Measurements from ENCODE around the gene PARN. TPM values are rescaled to one million over a fixed set of nuclear protein-coding genes. Genes with fewer than 3 reads are reported as not detected.

Gene PARN
- total and polyA plus RNA-seq, 9 of the 15 experiments (the other 6 are each of a cell fraction or from before 2014, with no cell fraction given) = 9.6 to 51.3 (median 40.4) TPM

DNA sequence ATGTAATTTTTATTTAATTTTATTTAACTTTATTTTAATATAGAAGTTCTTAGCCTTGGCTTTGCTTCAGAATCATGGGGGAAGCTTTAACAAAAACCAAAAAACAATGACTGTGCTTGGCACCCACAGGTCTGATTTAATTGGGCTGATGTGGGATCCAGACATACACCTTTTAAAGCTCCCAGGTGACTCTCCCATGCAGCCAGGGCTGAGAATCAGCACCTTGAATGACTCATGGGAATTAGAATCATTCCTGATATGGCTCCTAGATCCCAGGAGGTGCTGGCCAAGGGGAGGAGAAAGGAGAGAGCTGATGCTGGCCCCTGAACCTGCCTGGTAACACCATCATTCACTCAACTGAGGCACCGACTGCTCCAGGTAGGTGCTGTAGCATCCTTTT is 240.7 kb downstream of the PARN start:
- H3K4me2 ChIP-seq (ENCODE audit: insufficient read depth, low read length) = no peak overlapping the region
- H3K4me3 ChIP-seq = no peak overlapping the region
- H3K9ac ChIP-seq (ENCODE audit: insufficient read depth in 1 of 2, low read depth in 2 of 2, low read length in 2 of 2) = no peak overlapping the region
- CTCF ChIA-PET (ENCODE audit: low intra/inter-chr PET ratio) = no interaction called here
- H3K79me2 ChIP-seq (ENCODE audit: control insufficient read depth, insufficient read depth, low read length) = no peaks in the 10 kb centered on the region
- POLR2A ChIA-PET = interaction anchor here (0.7 to 1.1 kb wide), 2 partner anchors 10 to 25 kb away, joined by 3 to 4 read pairs; no protein-coding TSS in a partner anchor
- no peaks in the 10 kb centered on the region for H3K9me1 ChIP-seq (ENCODE audit: control insufficient read depth, insufficient read depth, low read length)
- H2AFZ ChIP-seq (ENCODE audit: low read depth, low read length) = no peak overlapping the region
- H3K27me3 ChIP-seq (ENCODE audit: control insufficient read depth in 2 of 2, insufficient read depth in 2 of 2, low read length in 2 of 2) = peaks cover 2 to 28% of the 10 kb centered on the region in 2 experiments; a peak in 4 of 5 replicates
- intact Hi-C loops (cut with micrococcal nuclease) = no loop called here
- no peaks in the 10 kb centered on the region for H3K9me3 ChIP-seq (replicated peaks; ENCODE audit: control insufficient read depth, insufficient read depth, low read depth, low read length)
- no peak for DNase-seq (ENCODE audit: extremely low read depth in 1 of 4, low spot score in 3 of 4)
- no peak for ATAC-seq
- H3K36me3 ChIP-seq (ENCODE audit: control insufficient read depth, insufficient read depth, low read length) = no peaks in the 10 kb centered on the region
- WGBS (ENCODE audit: insufficient coverage, low coverage, missing lambda C conversion rate) = 0% methylated on average over 1 of the region's 1 CpG
- H3K4me1 ChIP-seq (replicated peaks in 1 of 2; ENCODE audit: control insufficient read depth in 2 of 2, insufficient read depth in 2 of 2, low read length in 2 of 2) = no peaks in the 10 kb centered on the region
- no peak for FAIRE-seq
- BruUV-seq (replicated peaks) = no TSS peak
- TF ChIP-seq, protein P1, sequence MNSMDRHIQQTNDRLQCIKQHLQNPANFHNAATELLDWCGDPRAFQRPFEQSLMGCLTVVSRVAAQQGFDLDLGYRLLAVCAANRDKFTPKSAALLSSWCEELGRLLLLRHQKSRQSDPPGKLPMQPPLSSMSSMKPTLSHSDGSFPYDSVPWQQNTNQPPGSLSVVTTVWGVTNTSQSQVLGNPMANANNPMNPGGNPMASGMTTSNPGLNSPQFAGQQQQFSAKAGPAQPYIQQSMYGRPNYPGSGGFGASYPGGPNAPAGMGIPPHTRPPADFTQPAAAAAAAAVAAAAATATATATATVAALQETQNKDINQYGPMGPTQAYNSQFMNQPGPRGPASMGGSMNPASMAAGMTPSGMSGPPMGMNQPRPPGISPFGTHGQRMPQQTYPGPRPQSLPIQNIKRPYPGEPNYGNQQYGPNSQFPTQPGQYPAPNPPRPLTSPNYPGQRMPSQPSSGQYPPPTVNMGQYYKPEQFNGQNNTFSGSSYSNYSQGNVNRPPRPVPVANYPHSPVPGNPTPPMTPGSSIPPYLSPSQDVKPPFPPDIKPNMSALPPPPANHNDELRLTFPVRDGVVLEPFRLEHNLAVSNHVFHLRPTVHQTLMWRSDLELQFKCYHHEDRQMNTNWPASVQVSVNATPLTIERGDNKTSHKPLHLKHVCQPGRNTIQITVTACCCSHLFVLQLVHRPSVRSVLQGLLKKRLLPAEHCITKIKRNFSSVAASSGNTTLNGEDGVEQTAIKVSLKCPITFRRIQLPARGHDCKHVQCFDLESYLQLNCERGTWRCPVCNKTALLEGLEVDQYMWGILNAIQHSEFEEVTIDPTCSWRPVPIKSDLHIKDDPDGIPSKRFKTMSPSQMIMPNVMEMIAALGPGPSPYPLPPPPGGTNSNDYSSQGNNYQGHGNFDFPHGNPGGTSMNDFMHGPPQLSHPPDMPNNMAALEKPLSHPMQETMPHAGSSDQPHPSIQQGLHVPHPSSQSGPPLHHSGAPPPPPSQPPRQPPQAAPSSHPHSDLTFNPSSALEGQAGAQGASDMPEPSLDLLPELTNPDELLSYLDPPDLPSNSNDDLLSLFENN (IDR thresholded peaks at IDR 0.05; ENCODE audit: low read depth in 2 of 2, low read length in 2 of 2) = no peak
- no peak for TF ChIP-seq PREB (CRISPR knock-in tag; IDR thresholded peaks at IDR 0.05)
- TF ChIP-seq NR2C1 (IDR thresholded peaks at IDR 0.05) = no peak
- TF ChIP-seq NR2C1 (tag; IDR thresholded peaks at IDR 0.05) = no peak
- no peak for TF ChIP-seq ELF2 (CRISPR knock-in tag; IDR thresholded peaks at IDR 0.05)
- TF ChIP-seq MCM5 (IDR thresholded peaks at IDR 0.05; ENCODE audit: low read depth) = no peak
- TF ChIP-seq CTBP1 (IDR thresholded peaks at IDR 0.05; ENCODE audit: borderline replicate concordance) = no peak
- TF ChIP-seq HDAC3 (IDR thresholded peaks at IDR 0.05; ENCODE audit: borderline replicate concordance, partially characterized antibody) = no peak
- no peak for TF ChIP-seq ZNF354B (CRISPR knock-in tag; IDR thresholded peaks at IDR 0.05)
- TF ChIP-seq BRF2 (IDR thresholded peaks at IDR 0.05; ENCODE audit: borderline replicate concordance, insufficient read depth, insufficient read length) = no peak
- no peak for TF ChIP-seq BRF1 (IDR thresholded peaks at IDR 0.05; ENCODE audit: borderline replicate concordance, extremely low read depth, insufficient read length)
- TF ChIP-seq ZNF444 (CRISPR knock-in tag; IDR thresholded peaks at IDR 0.05) = no peak
- no peak for TF ChIP-seq ZNF3 (CRISPR knock-in tag; IDR thresholded peaks at IDR 0.05)
- no peak for TF ChIP-seq ZNF263 (CRISPR knock-in tag; IDR thresholded peaks at IDR 0.05; ENCODE audit: borderline replicate concordance)
- TF ChIP-seq ZSCAN29 (IDR thresholded peaks at IDR 0.05) = no peak
- TF ChIP-seq, protein P2, sequence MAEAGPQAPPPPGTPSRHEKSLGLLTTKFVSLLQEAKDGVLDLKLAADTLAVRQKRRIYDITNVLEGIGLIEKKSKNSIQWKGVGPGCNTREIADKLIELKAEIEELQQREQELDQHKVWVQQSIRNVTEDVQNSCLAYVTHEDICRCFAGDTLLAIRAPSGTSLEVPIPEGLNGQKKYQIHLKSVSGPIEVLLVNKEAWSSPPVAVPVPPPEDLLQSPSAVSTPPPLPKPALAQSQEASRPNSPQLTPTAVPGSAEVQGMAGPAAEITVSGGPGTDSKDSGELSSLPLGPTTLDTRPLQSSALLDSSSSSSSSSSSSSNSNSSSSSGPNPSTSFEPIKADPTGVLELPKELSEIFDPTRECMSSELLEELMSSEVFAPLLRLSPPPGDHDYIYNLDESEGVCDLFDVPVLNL (CRISPR knock-in tag; IDR thresholded peaks at IDR 0.05; ENCODE audit: low read depth) = no peak
- no peaks in the 10 kb centered on the region; the same call in 1 of the 2 replicates for H4K20me1 ChIP-seq (replicated peaks; ENCODE audit: control insufficient read depth, insufficient read depth, low read length)
- in situ Hi-C loops (cut with MboI) = no loop called here
- no peak overlapping the region for H3K27ac ChIP-seq (ENCODE audit: extremely low read depth, low read depth, low read length)

All from K562 (cell line).